SK-N-SH (cell line): Measurements from ENCODE around the gene NFIA. TPM values are rescaled to one million over a fixed set of nuclear protein-coding genes. Genes with fewer than 3 reads are reported as not detected.

Experiments used
- CTCF ChIA-PET: fragments of 300-600, 350-600 bp; formaldehyde crosslinking; extraction: SDS; loops from one replicate; lab custom pipeline; 2021; lab: Yijun Ruan, JAX
- POLR2A ChIA-PET: fragments of 350-600 bp; sonication (Branson Sonifier 250); formaldehyde crosslinking; extraction: SDS; loops from one replicate; lab custom pipeline; 2020; ENCODE audit warnings: antibody characterized with exemption, inconsistent platforms; lab: Yijun Ruan, JAX
- DNase-seq: peaks from one replicate; pipeline ENCODE4 v3.0.0; 2012
- H2AFZ ChIP-seq: fragments of 200-600 bp; sonication (generic); 2 replicates; pipeline ENCODE4 v1.8.1; 2016; ENCODE audit warnings: antibody characterized with exemption, mild to moderate bottlenecking, low read depth
- H3F3A ChIP-seq: fragments of 200-600 bp; sonication (generic); replicated peaks from 2 replicates; pipeline ENCODE3; 2016; ENCODE audit warnings: antibody characterized with exemption, mild to moderate bottlenecking; ENCODE audit not compliant: insufficient read depth
- H3K27ac ChIP-seq, 2 experiments: fragments of 200-500 bp in 1 of 2; fragments of 200-600 bp in 1 of 2; sonication (Bioruptor generic) in 1 of 2; sonication (generic), shearing (Covaris generic) in 1 of 2; 2 replicates each; pipeline versions ENCODE4 v1.5.1 to v1.6.1; 2014 to 2016; ENCODE audit warnings: low read depth in 2 of 2, inconsistent platforms in 1 of 2, low read length in 1 of 2, mild to moderate bottlenecking in 1 of 2, mixed read lengths in 1 of 2
- H3K27me3 ChIP-seq: fragments of 200-600 bp; sonication (generic), shearing (Covaris generic); 2 replicates; pipeline ENCODE4 v1.6.1; 2016; ENCODE audit warnings: mixed run types; ENCODE audit not compliant: insufficient read depth
- H3K36me3 ChIP-seq, 2 experiments: fragments of 200-500 bp in 1 of 2; fragments of 200-600 bp in 1 of 2; sonication (Bioruptor generic) in 1 of 2; sonication (generic) in 1 of 2; replicated peaks in 1 of 2; 2 replicates each; pipeline versions ENCODE3 to v1.5.1; 2014 to 2016; ENCODE audit warnings: low read length in 1 of 2, mild to moderate bottlenecking in 1 of 2; ENCODE audit not compliant: insufficient read depth in 2 of 2, control insufficient read depth in 1 of 2
- H3K4me1 ChIP-seq, 2 experiments: fragments of 200-500 bp in 1 of 2; fragments of 200-600 bp in 1 of 2; sonication (Bioruptor generic) in 1 of 2; sonication (generic), shearing (Covaris generic) in 1 of 2; 2 replicates each; pipeline versions ENCODE4 v1.5.1 to v1.6.1; 2014 to 2016; ENCODE audit warnings: low read depth in 1 of 2, low read length in 1 of 2, mixed run types in 1 of 2; ENCODE audit not compliant: insufficient read depth in 2 of 2, control insufficient read depth in 1 of 2
- H3K4me2 ChIP-seq: fragments of 200-600 bp; sonication (generic), shearing (Covaris generic); 2 replicates; pipeline ENCODE4 v1.6.1; 2017; ENCODE audit warnings: mixed run types
- H3K4me3 ChIP-seq, 2 experiments: fragments of 200-500 bp in 1 of 2; fragments of 200-600 bp in 1 of 2; sonication (Bioruptor generic) in 1 of 2; sonication (generic), shearing (Covaris generic) in 1 of 2; 2 replicates each; pipeline versions ENCODE4 v1.5.1 to v1.8.1; 2014 to 2016; ENCODE audit warnings: low read depth in 2 of 2, inconsistent platforms in 1 of 2, low read length in 1 of 2, mild to moderate bottlenecking in 1 of 2, mixed read lengths in 1 of 2, moderate library complexity in 1 of 2
- H3K79me2 ChIP-seq: fragments of 200-600 bp; sonication (generic); 2 replicates; pipeline ENCODE4 v1.8.1; 2017; ENCODE audit warnings: mild to moderate bottlenecking; ENCODE audit not compliant: insufficient read depth
- H3K9ac ChIP-seq: fragments of 200-600 bp; sonication (generic); 2 replicates; pipeline ENCODE4 v1.6.1; 2017; ENCODE audit warnings: mixed run types
- H3K9me2 ChIP-seq: fragments of 200-600 bp; sonication (generic); 2 replicates; pipeline ENCODE4 v1.6.1; 2017; ENCODE audit warnings: mixed run types
- H3K9me3 ChIP-seq: fragments of 200-600 bp; sonication (generic); 2 replicates; pipeline ENCODE4 v1.6.1; 2017; ENCODE audit warnings: mixed run types, mild to moderate bottlenecking, moderate library complexity
- H4K20me1 ChIP-seq: fragments of 200-600 bp; sonication (generic); 2 replicates; pipeline ENCODE4 v1.6.1; 2017; ENCODE audit warnings: mild to moderate bottlenecking, mixed run types; ENCODE audit not compliant: insufficient read depth
- CHD2 ChIP-seq: fragments of 150-350 bp; IDR thresholded peaks from 2 replicates; pipeline ENCODE4 v1.6.1; 2018; ENCODE audit warnings: low read length; ENCODE audit not compliant: partially characterized antibody
- ELF1 ChIP-seq: IDR thresholded peaks from 2 replicates; pipeline ENCODE4 v1.4.0; 2012
- EP300 ChIP-seq, 2 experiments: IDR thresholded peaks; 2 replicates each; pipeline versions ENCODE4 v1.4.0 to v1.6.1; 2012; ENCODE audit warnings: borderline replicate concordance in 1 of 2, low read depth in 1 of 2, low read length in 1 of 2
- FOSL2 ChIP-seq: IDR thresholded peaks from 2 replicates; pipeline ENCODE4 v1.4.0; 2012; ENCODE audit warnings: low read depth, mild to moderate bottlenecking, moderate library complexity, borderline replicate concordance
- FOXM1 ChIP-seq: IDR thresholded peaks from 2 replicates; pipeline ENCODE4 v1.4.0; 2012; ENCODE audit warnings: low read depth, mild to moderate bottlenecking
- JUND ChIP-seq: IDR thresholded peaks from 2 replicates; pipeline ENCODE4 v1.4.0; 2012
- MEF2A ChIP-seq: IDR thresholded peaks from 2 replicates; pipeline ENCODE4 v1.4.0; 2012; ENCODE audit warnings: low read depth, borderline replicate concordance
- MXI1 ChIP-seq: IDR thresholded peaks from 2 replicates; pipeline ENCODE4 v1.6.1; 2012; ENCODE audit warnings: mild to moderate bottlenecking, low read depth, low read length, improper control_type of control experiment
- POLR2AphosphoS5 ChIP-seq: IDR thresholded peaks from 2 replicates; pipeline ENCODE4 v1.6.1; 2012; ENCODE audit warnings: low read depth, low read length
- RCOR1 ChIP-seq: fragments of 150-350 bp; IDR thresholded peaks from 2 replicates; pipeline ENCODE4 v1.6.1; 2017; ENCODE audit warnings: antibody characterized with exemption, low read length
- RFX5 ChIP-seq: IDR thresholded peaks from 2 replicates; pipeline ENCODE4 v1.6.1; 2012; ENCODE audit warnings: mild to moderate bottlenecking, improper control_type of control experiment, low read length
- RXRA ChIP-seq: IDR thresholded peaks from 2 replicates; pipeline ENCODE4 v1.4.0; 2012; ENCODE audit warnings: low read depth, mild to moderate bottlenecking, borderline replicate concordance
- SIN3A ChIP-seq: IDR thresholded peaks from 2 replicates; pipeline ENCODE4 v1.6.1; 2012; ENCODE audit warnings: low read depth, mild to moderate bottlenecking, low read length, moderate library complexity, borderline replicate concordance
- TCF12 ChIP-seq: IDR thresholded peaks from 2 replicates; pipeline ENCODE4 v1.4.0; 2012
- TEAD4 ChIP-seq: IDR thresholded peaks from 2 replicates; pipeline ENCODE4 v1.4.0; 2012; ENCODE audit warnings: mild to moderate bottlenecking, borderline replicate concordance; ENCODE audit not compliant: insufficient read depth
- YY1 ChIP-seq: IDR thresholded peaks from 2 replicates; pipeline ENCODE4 v1.4.0; 2012; ENCODE audit warnings: low read depth, mild to moderate bottlenecking
- WGBS: methylation state at CpG from one replicate; pipeline ENCODE4 v1.1.6; 2017; ENCODE audit warnings: low lambda C conversion rate; 5-methylcytosine and 5-hydroxymethylcytosine counted together
- polyA plus RNA-seq, 3 experiments: library from polyadenylated mRNA; depleted of rRNA; stranded (reverse); fragments of >200 nt; gene quantifications; 2 replicates each; pipeline ENCODE4 v1.2.3, GENCODE V29; 2012
- TF ChIP-seq, protein P1 (sequence below): IDR thresholded peaks from 2 replicates; pipeline ENCODE4 v1.4.0; 2012; ENCODE audit warnings: low read depth, borderline replicate concordance
- TF ChIP-seq, protein P2 (sequence below): IDR thresholded peaks from 2 replicates; pipeline ENCODE4 v1.6.1; 2012; ENCODE audit warnings: mild to moderate bottlenecking, low read depth, low read length, moderate library complexity
- TF ChIP-seq, protein P3 (sequence below): fragments of 150-350 bp; IDR thresholded peaks from 2 replicates; pipeline ENCODE4 v1.6.1; 2016; ENCODE audit warnings: mild to moderate bottlenecking, low read depth, low read length

Gene NFIA
- polyA plus RNA-seq, 1 of the 3 experiments (the other 2 are of a cell fraction): 3.3 TPM

DNA sequence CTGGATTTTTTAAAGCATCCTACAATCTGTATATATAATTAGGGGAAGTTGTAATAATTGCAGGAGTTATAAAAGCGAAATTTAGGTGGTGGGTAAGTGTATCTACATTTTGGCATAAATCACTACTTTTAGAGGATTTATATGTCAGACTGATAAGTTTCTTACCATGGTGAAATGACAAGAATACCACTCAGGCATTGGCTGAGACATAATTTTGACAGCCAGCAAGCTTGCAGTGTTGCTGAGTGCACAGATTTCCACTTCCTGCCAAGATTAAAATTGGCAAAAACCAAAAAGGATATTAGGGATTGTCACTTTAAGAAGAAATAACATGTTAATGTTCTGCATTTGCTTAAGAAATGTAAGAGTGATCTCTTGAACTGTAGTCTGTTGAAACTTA, 28.2 kb downstream of the NFIA start:
- Histone ChIP-seq H3F3A (no peaks in the 10 kb centered on the region), H3K9me2 (no peaks in the 10 kb centered on the region), H3K9ac (no peak overlapping the region), H3K4me2 (no peak overlapping the region), H3K79me2 (peaks cover 3% of the 10 kb centered on the region; the same call in 1 of the 2 replicates), H4K20me1 (no peaks in the 10 kb centered on the region), H3K4me3 (no peak overlapping the region), H3K36me3 (peaks cover 2 to 13% of the 10 kb centered on the region in 2 experiments), H3K9me3 (peaks cover 13% of the 10 kb centered on the region; the same call in 1 of the 2 replicates), H3K27me3 (no peaks in the 10 kb centered on the region), H3K27ac (no peak overlapping the region), H3K4me1 (no peaks in the 10 kb centered on the region; a peak in 1 of 4 replicates), H2AFZ (no peak overlapping the region)
- DNase-seq: no peak
- TF ChIP-seq JUND: no peak
- no peak for TF ChIP-seq FOXM1
- no peak for TF ChIP-seq FOSL2
- no peak for TF ChIP-seq POLR2AphosphoS5
- no peak for TF ChIP-seq RXRA
- no peak for TF ChIP-seq TCF12
- no peak for TF ChIP-seq RCOR1
- no peak for TF ChIP-seq ELF1
- no peak for TF ChIP-seq CHD2
- no peak for TF ChIP-seq RFX5
- TF ChIP-seq MXI1: no peak
- no peak for TF ChIP-seq SIN3A
- TF ChIP-seq, protein P1, sequence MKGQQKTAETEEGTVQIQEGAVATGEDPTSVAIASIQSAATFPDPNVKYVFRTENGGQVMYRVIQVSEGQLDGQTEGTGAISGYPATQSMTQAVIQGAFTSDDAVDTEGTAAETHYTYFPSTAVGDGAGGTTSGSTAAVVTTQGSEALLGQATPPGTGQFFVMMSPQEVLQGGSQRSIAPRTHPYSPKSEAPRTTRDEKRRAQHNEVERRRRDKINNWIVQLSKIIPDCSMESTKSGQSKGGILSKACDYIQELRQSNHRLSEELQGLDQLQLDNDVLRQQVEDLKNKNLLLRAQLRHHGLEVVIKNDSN: no peak
- no peak for TF ChIP-seq YY1
- no peak for TF ChIP-seq MEF2A
- TF ChIP-seq, protein P2, sequence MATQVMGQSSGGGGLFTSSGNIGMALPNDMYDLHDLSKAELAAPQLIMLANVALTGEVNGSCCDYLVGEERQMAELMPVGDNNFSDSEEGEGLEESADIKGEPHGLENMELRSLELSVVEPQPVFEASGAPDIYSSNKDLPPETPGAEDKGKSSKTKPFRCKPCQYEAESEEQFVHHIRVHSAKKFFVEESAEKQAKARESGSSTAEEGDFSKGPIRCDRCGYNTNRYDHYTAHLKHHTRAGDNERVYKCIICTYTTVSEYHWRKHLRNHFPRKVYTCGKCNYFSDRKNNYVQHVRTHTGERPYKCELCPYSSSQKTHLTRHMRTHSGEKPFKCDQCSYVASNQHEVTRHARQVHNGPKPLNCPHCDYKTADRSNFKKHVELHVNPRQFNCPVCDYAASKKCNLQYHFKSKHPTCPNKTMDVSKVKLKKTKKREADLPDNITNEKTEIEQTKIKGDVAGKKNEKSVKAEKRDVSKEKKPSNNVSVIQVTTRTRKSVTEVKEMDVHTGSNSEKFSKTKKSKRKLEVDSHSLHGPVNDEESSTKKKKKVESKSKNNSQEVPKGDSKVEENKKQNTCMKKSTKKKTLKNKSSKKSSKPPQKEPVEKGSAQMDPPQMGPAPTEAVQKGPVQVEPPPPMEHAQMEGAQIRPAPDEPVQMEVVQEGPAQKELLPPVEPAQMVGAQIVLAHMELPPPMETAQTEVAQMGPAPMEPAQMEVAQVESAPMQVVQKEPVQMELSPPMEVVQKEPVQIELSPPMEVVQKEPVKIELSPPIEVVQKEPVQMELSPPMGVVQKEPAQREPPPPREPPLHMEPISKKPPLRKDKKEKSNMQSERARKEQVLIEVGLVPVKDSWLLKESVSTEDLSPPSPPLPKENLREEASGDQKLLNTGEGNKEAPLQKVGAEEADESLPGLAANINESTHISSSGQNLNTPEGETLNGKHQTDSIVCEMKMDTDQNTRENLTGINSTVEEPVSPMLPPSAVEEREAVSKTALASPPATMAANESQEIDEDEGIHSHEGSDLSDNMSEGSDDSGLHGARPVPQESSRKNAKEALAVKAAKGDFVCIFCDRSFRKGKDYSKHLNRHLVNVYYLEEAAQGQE: no peak
- TF ChIP-seq, protein P3, sequence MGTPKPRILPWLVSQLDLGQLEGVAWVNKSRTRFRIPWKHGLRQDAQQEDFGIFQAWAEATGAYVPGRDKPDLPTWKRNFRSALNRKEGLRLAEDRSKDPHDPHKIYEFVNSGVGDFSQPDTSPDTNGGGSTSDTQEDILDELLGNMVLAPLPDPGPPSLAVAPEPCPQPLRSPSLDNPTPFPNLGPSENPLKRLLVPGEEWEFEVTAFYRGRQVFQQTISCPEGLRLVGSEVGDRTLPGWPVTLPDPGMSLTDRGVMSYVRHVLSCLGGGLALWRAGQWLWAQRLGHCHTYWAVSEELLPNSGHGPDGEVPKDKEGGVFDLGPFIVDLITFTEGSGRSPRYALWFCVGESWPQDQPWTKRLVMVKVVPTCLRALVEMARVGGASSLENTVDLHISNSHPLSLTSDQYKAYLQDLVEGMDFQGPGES: no peak
- no peak for TF ChIP-seq EP300 (IDR thresholded peaks at IDR 0.05; ENCODE audit: borderline replicate concordance in 1 of 2, low read depth in 1 of 2, low read length in 1 of 2)
- TF ChIP-seq TEAD4: no peak
- CTCF ChIA-PET: interaction anchor here (0.9 to 1.6 kb wide), 3 partner anchors 9 to 1139 kb away, joined by 3 read pairs; no protein-coding TSS in a partner anchor
- WGBS: 90% methylated on average over 1 of the region's 1 CpG
- POLR2A ChIA-PET: no interaction called here
